SK-MEL-5 (cell line): ENCODE measurements around the gene SRD5A1. TPM values are rescaled to one million over a fixed set of nuclear protein-coding genes. Genes with fewer than 3 reads are reported as not detected.
A peak's percentile ranks its signal among the peaks of the same experiment; 100 is the strongest.

ENCODE experiments used
- DNase-seq: peaks from one replicate; pipeline ENCODE4 v3.0.0-alpha.2; 2016; ENCODE audit warnings: low read depth, low spot score
- in situ Hi-C: cut with HindIII; loops from 2 replicates; pipeline ENCODE4 v1.10.0; 2016; ENCODE audit warnings: low sequenced_read_pairs, high pct_unique_total_duplicates, low pct_unique_long_range_greater_than_20kb
- total RNA-seq: library from RNA; depleted of rRNA; stranded (reverse); fragments of >200 nt; shearing (Covaris generic); gene quantifications from 2 replicates; pipeline ENCODE4 v1.2.3, GENCODE V29; 2014

The SRD5A1 gene
- total RNA-seq, 1 experiment from 2014 or later = 36.9 TPM

DNA sequence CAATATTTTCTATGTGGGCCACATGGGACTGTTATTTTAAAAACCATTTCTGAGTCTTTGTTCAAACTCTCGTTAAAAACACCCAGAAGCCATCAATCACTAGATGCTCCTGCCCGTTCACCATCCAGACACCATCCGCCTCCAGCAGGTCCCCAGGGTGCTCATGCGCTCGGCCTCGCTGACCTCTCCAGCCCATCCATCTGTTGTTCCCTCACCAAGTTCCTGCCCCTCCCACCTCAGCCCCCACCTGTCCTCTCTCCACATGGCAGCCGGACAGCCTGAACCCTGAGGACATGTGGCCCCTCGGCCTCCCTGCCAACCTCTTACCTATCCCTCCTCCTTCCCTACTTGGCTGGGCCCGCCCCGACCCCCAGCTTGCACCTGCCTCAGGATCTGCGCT is 32.0 kb upstream of the SRD5A1 start:
- DNase-seq = no peak
- in situ Hi-C loops = no loop called here

GRCh38 chr5:6601816-6602215 is 31.4 kb upstream of the SRD5A1 start:
- in situ Hi-C loops = no loop called here
- DNase-seq = no peak

DNA sequence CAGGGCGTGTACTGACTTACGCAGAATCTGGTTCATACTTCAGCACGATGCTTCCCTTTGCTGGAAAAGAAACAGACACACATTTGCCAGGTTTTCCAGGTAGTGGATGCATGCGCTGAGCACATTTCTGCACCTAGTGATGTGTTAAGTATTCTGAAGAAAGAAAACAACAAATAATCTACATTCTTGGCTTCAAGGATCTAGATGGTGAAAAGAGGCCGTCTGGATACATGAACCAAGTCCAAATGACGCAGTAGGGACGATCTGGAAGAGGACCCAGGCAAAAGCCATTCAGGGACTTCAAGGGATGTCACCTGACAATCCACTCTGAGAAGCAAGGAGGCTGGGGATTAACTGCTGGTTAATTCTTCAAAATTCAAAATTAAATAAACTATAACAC is 30.8 kb upstream of the SRD5A1 start:
- in situ Hi-C loops = no loop called here

GRCh38 chr5:6603643-6604042 is 29.6 kb upstream of the SRD5A1 start:
- no peak for DNase-seq
- in situ Hi-C loops = no loop called here

More for the DNA sequence above, 30.8 kb upstream of the SRD5A1 start:
- DNase-seq = no peak

- in situ Hi-C loops = no loop called here
- no peak for DNase-seq
Measured at GRCh38 chr5:6604341-6604740, 28.9 kb upstream of the SRD5A1 start.

DNA sequence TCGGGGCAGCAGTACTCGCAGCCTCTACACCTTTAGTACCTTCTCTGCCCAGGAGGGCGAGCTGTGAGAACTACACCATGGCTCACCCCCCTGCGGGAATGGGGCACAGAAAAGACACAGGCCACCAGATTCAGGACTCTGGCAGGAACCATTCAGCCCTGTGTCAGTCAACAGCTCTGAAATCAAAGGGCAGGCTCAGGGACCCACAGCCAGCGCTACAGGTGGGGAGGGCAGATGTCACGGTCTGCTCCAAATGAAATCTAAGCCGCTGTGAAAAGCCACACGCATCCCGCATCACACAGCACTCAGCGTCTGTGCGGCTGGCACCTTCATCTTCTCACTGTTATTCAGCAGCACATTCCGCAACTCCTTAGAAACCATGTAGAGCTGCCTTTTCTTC is 28.3 kb upstream of the SRD5A1 start:
- in situ Hi-C loops = no loop called here
- no peak for DNase-seq

GRCh38 chr5:6606884-6607558 is 26.2 kb upstream of the SRD5A1 start:
- in situ Hi-C loops = no loop called here
- no peak for DNase-seq

DNA sequence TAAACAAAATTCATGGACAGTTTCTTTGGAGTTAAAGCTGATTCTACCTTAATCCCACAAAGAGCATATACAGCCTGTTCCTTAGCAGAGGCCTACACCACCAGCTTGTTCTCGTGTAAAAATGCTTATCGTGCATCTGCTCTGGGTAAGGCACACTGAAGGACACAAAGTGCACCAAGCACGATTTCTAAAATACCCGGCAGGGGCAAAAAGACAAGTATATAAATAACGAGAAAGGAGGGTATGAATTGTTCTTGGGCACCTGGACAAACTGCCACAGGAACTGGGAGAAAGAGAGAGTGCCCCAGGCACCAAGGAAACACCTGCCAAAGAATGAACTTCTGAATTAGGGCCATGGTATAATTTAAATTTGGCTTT is 25.7 kb upstream of the SRD5A1 start:
- no peak for DNase-seq

DNA sequence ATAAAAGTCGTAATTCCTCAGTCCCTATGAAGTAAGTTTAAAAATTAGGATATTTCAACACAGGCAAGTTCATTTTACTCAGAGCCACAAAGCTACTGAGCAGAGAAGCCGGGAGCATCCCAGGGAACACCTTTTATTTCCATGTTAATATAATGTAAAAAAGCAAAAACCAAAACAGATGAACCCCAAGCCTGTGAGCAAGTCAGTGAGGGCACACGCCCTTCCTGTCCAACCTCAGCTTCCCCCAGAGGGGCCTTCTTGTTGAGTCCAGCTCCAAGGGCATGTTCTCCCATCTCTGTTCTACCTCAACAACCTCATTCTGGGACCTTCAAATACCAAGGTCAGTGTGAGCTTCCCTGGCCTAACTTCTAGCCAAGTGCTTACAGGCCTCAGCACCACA is 25.2 kb upstream of the SRD5A1 start:
- in situ Hi-C loops = no loop called here
- DNase-seq = no peak

More for the DNA sequence above, 25.7 kb upstream of the SRD5A1 start:
- in situ Hi-C loops = no loop called here

DNA sequence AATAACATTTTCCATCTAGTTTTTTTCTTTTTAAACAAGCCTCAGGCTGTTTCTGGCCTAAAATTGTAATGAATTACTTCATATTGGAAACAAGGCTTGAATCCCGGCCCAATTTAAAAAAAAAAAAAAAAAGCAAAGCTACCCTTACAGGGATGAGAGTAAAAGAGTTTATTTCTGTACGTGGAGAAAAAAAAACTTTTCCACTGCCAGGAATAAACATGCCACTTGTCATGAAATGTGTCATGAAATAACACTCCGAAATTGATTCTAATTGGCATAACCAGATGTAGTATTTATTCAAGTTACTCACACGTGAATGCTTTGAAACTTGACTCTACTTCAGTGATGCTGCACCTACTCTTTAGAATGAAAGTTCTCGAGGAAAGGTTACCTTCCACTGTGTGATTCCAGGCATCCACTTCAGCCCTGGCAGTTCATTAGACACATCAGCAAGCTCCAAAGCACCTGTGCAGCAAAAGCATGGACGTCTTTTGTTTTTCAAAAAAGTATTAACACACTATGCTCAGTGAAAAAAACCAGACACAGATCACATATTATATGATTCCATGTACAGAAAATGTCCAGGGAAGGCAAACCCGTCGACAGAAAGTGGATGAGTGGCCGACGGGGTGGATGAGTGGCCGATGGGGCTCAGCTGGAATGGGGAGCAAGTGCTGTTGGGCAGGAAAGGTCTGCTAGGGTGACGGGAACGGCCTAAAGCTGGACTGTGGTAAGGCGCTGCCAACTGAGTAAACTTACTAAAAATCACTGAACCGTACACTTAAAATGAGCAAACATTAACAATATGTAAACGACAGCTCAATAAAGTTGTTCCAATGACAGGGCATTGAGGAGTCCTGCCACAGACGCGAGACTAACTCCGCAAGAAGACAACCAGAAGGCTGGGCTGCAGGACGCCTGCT is 21.6 kb upstream of the SRD5A1 start:
- DNase-seq = no peak
- in situ Hi-C loops = no loop called here

- in situ Hi-C loops = no loop called here
- no peak for DNase-seq
Measured at GRCh38 chr5:6615034-6615815, 18.0 kb upstream of the SRD5A1 start.

GRCh38 chr5:6616632-6617031 is 16.6 kb upstream of the SRD5A1 start:
- in situ Hi-C loops = no loop called here
- no peak for DNase-seq

- in situ Hi-C loops = no loop called here
Measured at GRCh38 chr5:6623228-6623627, 10.0 kb upstream of the SRD5A1 start.

DNA sequence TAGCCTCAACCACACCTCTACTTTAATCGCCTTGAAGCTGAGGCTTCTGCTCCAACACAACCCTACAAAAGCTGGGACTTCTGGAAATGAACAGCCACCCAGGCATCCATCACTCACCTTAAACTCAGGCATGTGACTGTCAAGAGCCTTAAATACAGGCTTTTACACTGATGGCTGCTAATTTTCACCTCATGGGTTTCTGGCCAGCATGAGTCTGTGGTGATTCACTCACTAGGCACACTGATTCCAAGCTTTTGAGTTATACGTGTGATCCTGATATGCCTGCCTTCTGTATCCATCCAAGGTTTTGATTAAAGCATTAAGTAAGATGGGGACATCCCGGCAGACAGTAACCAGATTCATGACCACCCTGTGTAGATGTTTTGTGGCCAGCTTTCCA is 9.3 kb upstream of the SRD5A1 start:
- no peak for DNase-seq
- in situ Hi-C loops = no loop called here

More at GRCh38 chr5:6623228-6623627, 10.0 kb upstream of the SRD5A1 start:
- no peak for DNase-seq

DNA sequence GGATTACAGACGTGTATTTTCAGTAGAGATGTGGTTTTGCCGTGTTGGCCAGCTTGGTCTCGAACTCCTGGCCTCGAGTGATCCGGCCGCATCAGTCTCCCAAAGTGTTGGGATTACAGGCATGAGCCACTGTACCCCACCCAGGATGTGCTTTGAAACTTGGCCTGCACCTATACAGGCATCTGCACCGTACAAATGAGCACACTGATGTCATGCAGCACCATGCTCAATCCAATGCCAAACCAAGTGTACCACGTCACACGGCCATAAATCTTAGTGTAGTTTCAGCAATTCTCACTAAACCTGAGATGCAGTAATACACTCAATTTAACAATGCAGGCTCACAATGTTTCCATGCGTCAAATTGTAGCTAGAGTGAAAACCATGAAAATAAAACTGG is 6.7 kb upstream of the SRD5A1 start:
- DNase-seq = no peak
- in situ Hi-C loops = no loop called here

DNA sequence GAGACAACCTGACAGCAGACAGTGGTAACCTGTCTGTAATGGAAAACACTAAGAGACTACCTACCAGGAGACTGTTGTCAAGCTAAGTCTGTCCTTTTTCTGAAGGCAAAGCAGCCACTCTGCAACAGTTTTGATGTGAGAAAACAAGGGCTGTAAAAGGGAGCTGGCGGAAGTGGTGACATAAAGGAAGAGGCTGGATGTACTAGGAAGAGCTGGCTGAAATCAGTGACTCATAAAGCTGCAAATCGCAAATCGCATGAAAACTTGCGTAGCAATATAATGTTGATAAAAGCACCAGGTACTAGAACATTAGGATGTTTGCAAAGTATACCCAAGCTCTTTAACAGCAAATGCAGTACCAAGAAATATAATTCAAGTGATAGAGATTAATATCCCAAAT is 1.8 kb upstream of the SRD5A1 start:
- in situ Hi-C loops = no loop called here
- DNase-seq = no peak

GRCh38 chr5:6632324-6632887 is 834 bp upstream of the SRD5A1 start:
- in situ Hi-C loops = no loop called here
- peak; percentile 63 for DNase-seq
